ENCODE results near the gene SIAH1.

GRCh38 chr16:48373258-48374029 lies 11.8 kb downstream of the SIAH1 start:
- TF ChIP-seq CTCF (IDR thresholded peaks at IDR 0.05) (no peak), POLR2A (IDR thresholded peaks at IDR 0.05) (no peak)

Measured in right lobe of liver (tissue), 4 donors.